ENCODE data around the gene ENAH.

Gene ENAH

GRCh38 chr1:225554216-225554812 lies 98.6 kb downstream of the ENAH start:
- no peak for DNase-seq

- DNase-seq, result no peak
Measured at GRCh38 chr1:225549821-225550220, 103.1 kb downstream of the ENAH start.

GRCh38 chr1:225548140-225548857 lies 104.6 kb downstream of the ENAH start:
- no peak for DNase-seq

GRCh38 chr1:225545649-225546048 lies 107.3 kb downstream of the ENAH start:
- no peak for DNase-seq

DNA sequence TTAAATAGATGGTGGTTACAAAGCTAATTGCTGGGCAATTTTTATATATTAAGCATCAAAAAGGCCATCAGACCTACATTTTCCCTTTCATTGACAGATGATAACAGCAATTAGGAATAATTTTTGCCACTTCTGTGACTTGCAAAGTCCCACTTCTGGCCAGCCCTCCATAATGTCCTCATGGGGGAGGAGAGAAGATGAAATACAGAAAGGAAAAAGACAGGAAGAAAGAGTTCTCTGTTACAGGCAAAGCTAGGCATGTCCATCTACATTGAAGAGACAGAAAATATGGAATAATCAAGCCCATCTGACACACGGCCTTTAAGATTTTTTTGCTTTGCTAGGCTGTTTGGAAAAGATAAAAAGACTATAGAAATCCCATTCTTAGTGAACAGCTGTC lies 108.0 kb downstream of the ENAH start:
- no peak for DNase-seq

DNA sequence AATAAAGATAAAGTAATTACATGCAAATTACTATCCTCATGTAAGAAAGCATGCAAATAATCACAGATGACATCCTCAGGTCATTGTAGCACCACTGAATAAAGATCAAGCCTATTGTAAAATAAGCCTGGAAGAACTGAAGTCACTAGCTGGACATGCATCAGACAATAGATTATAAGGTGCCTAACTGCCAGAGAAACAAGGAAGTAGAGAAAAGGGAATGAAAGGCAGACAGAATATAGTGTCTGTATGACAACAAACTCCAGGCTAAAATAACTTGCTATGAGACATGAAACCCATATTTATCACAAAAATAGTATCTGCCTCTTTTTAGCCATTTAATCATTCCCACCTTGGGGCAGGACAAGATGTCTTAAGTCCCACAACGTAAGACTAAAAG lies 108.7 kb downstream of the ENAH start:
- no peak for DNase-seq

GRCh38 chr1:225543350-225543749 lies 109.6 kb downstream of the ENAH start:
- DNase-seq, result no peak

- DNase-seq, result no peak
Measured at GRCh38 chr1:225541383-225541782, 111.5 kb downstream of the ENAH start.

DNA sequence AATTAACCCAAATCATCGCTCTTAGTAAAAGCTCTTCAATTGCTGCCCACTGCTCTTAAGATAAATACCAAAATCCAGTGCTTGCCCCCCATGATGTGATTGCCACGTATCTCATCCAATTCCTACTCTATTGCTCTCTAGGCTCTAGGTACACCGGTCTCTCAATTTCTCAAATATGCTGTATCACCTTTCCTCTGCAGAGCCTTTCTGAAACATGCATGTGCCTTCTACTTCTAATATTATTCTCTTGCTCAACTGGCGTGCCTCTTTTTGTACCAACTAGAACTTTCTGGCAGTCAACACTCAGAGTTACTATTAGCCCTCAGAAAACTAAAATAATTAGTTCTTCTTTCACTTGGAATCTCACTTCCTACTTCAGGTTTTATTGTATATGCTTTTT lies 113.3 kb downstream of the ENAH start:
- no peak for DNase-seq

DNA sequence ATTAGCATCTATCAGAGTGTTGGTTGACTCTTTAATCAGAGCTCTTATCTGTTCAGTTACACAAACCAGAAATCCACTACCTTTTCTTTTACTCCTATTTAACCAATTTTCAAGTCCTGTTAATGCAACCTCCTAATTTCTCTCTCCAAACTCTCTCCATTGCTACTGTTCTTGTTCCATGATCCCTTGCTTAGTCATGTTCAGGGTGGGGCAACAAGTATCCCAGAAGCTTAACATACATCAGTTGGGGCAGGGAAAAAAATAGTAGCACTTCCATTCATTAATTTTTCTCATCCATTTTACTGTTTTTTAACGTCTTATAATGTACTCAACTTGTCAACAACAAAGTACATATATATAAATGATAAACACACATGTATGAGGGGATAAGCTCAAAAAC lies 113.9 kb downstream of the ENAH start:
- DNase-seq, result no peak

DNA sequence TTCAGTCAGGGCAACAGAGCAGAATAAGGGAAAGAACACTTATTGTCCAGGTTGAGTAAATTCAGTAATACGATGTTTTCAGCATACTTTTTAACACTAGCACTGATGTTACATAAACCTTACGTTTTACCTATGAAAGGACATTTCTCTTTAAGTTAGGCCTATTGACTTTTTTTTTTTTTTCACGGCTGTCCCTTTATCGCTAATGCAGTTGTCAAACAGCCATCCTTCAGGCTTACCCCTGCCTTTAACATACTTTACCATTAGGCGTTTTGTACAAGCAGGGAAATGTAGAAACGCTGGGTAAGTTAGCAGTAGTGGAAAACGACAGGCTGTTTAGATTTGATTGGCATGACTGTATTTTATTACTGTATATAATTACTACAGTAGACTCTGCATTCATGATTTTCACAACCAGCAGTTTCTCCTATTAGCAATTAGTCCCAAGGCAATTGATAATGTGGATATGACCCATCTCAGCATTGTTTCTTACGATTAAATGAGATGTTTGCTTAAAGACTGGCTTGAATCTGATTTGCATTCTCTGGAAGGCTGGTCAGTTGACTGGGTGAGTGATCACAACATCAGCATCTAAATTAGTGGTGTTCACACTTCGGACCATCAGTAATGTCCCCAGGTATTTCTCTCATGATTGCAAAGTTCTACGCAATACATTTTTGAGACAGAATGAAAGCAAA lies 115.2 kb downstream of the ENAH start:
- no peak for DNase-seq

DNA sequence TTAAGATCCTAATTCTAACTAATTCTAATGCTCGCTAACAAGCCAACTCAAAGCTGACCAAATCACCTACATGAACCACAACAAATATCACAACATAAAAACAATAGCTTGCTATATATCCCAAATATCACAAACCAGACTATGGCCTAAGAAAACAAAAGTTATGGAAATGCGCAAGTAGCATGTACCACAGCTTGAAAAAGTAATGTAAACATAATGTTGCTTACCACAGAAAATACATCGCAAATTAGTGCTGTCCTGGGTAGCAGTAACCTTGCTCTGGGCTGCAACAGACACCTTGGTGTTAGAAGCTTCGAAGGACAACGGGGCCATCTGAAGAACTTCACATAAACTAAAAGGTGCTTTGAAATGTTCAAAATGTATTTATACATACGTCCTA lies 117.6 kb downstream of the ENAH start:
- DNase-seq, result no peak

- DNase-seq, result no peak
Measured at GRCh38 chr1:225534772-225535171, 118.2 kb downstream of the ENAH start.

DNA sequence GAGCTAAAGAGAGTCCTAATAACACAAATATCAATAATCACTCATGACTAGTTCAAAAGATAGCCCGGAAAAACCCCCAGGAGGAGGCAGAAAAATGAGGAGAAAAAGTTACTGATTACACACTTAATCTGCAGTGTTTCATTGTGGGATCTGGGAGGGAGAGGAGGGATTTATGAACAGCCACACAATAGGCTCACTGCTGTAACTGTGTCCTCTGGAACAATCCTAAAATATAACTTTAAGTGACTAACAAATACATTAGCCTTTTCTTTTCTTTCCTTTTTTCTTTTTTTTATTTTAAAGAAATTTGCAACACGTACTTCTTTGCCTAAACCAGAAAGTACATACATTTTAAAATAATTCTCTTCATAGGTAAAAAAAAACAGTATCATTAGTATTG lies 118.8 kb downstream of the ENAH start:
- no peak for DNase-seq

- DNase-seq, result no peak
Measured at GRCh38 chr1:225533238-225533637, 119.7 kb downstream of the ENAH start.

DNA sequence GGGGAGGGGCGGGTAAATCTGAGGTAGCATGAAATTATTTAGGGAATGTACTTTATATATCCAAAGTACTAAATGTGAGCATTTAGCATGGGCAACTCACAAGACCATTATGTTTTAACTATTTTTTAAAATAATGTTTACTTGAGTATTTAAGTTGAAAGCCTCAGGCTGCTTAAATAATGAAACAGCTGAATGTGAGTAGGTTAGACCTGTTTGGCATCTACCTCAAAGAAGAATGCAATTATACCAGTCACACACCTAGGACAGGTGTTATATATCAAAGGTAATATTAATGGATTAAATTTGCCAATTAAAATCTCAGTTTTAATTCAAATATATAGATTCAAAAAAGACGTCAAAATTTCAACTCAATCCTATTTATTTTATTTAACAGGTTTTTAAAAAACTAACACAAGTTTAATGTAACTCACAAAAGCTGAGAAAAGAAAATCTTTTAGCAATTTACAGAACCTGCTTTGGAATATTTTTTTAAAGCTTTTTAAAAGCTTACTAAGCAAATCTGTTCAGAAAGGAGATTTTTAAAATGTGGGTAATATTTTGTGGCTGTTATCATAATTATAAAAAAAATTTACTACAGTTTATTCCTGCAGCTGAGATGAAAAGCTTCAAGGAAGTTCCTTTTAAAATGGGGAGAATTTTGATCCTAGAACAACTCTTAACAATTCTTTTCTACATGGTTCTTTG lies 120.5 kb downstream of the ENAH start:
- DNase-seq, result no peak

GRCh38 chr1:225529726-225530125 lies 123.2 kb downstream of the ENAH start:
- DNase-seq, result no peak

DNA sequence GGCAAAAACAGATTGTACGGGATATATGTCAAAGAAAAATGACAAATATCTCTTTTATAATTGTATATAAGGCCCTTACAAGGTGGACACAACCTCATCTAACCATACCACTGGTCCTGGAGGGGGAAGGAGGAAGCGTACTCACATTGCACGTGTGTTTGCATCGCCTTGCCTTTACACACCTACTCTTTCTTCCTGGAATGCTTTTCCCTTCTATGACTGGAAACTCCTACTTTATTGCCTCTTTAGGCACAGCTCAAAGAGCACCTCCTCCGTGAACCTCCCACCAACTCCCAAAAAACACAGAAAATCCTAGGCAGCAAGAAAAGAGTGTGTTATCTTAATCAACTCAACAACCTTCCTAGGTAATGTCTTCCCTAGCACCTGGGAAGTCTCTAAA lies 125.3 kb downstream of the ENAH start:
- DNase-seq, result no peak

DNA sequence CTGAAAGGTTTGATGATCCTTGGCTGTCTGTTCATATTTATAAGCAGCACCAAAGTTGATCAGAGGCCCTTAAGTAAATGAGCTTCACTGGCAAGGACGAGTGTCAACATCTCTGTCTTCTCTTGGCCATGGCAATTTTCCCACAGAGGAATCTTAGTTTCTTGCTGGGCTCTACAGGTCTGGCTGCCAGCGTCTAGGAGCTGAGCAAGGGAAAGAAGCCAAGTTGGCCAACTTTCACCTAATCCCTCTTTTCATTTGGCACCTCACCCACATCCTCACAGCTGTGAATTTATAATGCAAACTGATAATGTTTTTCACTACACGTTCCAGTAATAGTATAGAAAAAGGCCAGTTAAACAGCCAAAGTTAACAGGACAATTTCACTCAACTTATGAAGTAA lies 126.0 kb downstream of the ENAH start:
- no peak for DNase-seq

- no peak for DNase-seq
Measured at GRCh38 chr1:225525377-225525776, 127.5 kb downstream of the ENAH start.

GRCh38 chr1:225524570-225524969 lies 128.4 kb downstream of the ENAH start:
- DNase-seq, result no peak

DNA sequence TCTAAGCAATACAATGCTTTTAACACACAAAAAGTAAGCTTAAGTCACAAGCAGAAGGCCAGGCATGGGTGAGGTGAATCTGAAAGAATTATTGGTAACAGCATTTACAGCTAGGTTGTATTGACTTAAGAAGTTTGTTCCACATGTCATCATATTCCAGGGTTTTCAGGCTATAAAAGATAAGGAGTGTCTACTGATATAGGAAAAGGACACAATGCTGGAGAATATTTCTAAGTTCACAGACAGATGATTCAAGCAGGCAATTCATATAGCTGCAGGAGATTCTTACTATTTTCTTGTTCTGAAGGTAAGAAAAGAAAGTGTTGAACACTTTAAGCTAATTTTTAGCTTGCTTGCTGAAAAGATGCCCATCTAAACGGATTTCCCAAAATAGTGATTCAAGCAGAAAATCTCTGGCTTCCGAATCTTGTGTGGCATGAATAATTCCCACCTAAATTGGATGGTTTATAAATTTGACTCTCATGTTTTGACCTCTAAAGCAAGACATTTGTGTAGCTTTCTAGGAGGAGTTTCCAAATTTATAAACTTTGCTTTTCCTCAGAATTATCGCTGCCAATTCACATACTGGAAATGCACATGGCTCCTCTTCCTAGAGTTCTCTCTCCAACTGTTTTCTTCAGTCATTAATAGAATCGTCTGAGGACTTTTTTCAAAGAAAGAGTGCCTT lies 129.5 kb downstream of the ENAH start:
- DNase-seq, result no peak

GRCh38 chr1:225522588-225523262 lies 130.2 kb downstream of the ENAH start:
- no peak for DNase-seq
